Esophagus muscularis mucosa (tissue), 4 donors: ENCODE results near the gene RAB33B. TPM values are rescaled to one million over a fixed set of nuclear protein-coding genes. Genes with fewer than 3 reads are reported as not detected.
A peak's percentile ranks its signal among the peaks of the same experiment; 100 is the strongest.
"Not testable (repeated sequence)": the region's sequence is repeated elsewhere in the genome, so short reads cannot be mapped to it uniquely, and the experiment has no call there.

ENCODE experiments used
- DNase-seq: peaks from one replicate; pipeline ENCODE4 v3.0.0-alpha.2; 2017; ENCODE audit errors: extremely low spot score
- H3K27ac ChIP-seq, 4 donors: fragments of 200-600 bp; sonication (generic); replicated peaks in 1 of 4; 1 replicate in 3 of 4; 2 replicates in 1 of 4; pipeline ENCODE4 v1.5.1; 2016 to 2019; ENCODE audit warnings: mild to moderate bottlenecking in 1 of 4
- H3K27me3 ChIP-seq, 4 donors: fragments of 200-600 bp; sonication (generic); one replicate each; pipeline versions ENCODE4 v1.5.1 to v1.6.0; 2016 to 2019
- H3K36me3 ChIP-seq, 4 donors: fragments of 200-600 bp; sonication (generic); one replicate each; pipeline ENCODE4 v1.5.1; 2016 to 2019
- H3K4me1 ChIP-seq, 4 donors: fragments of 200-600 bp; sonication (generic); one replicate each; pipeline ENCODE4 v1.5.1; 2016 to 2019
- H3K4me3 ChIP-seq, 4 donors: fragments of 200-600 bp; sonication (generic); 1 replicate in 2 of 4; 2 replicates in 2 of 4; pipeline ENCODE4 v1.5.1; 2016 to 2019; ENCODE audit warnings: mild to moderate bottlenecking in 4 of 4, moderate library complexity in 1 of 4
- H3K9me3 ChIP-seq, 4 donors: fragments of 200-600 bp; sonication (generic); 1 replicate in 3 of 4; 2 replicates in 1 of 4; pipeline ENCODE4 v1.5.1; 2016 to 2019
- EP300 ChIP-seq: sonication (generic); formaldehyde crosslinking; IDR thresholded peaks from one replicate; pipeline ENCODE4 v1.6.1; 2017; ENCODE audit warnings: antibody characterized with exemption
- POLR2A ChIP-seq: fragments of 450-650 bp; IDR thresholded peaks from one replicate; pipeline ENCODE4 v1.6.1; 2017; ENCODE audit warnings: antibody characterized with exemption, moderate library complexity, mild to moderate bottlenecking, low read depth
- POLR2AphosphoS5 ChIP-seq, 2 donors: sonication (generic); formaldehyde crosslinking; IDR thresholded peaks; one replicate each; pipeline ENCODE4 v1.6.1; 2017; ENCODE audit warnings: antibody characterized with exemption in 2 of 2
- WGBS: methylation state at CpG from one replicate; pipeline ENCODE4 v1.1.5; 2018; 5-methylcytosine and 5-hydroxymethylcytosine counted together
- intact Hi-C: fragments of 100-400 bp; cut with DNase I; formaldehyde crosslinking; loops from one replicate; pipeline ENCODE4 v1.15.1; 2023
- total RNA-seq, 4 donors: library from RNA; depleted of rRNA; stranded (reverse); fragments of >200 nt; gene quantifications; one replicate each; pipeline versions ENCODE4 v1.1.0 to v1.2.1, GENCODE V29; 2016
- TF ChIP-seq, protein P1 (sequence below), 3 experiments: fragments of 200-600 bp in 2 of 3; fragments of 450-650 bp in 1 of 3; sonication (generic) in 2 of 3; IDR thresholded peaks; one replicate each; pipeline ENCODE4 v1.5.1; 2017 to 2019; ENCODE audit warnings: antibody characterized with exemption in 3 of 3, mild to moderate bottlenecking in 2 of 3, moderate library complexity in 1 of 3

RAB33B gene
- total RNA-seq, 4 donors from 2014 or later, result 10.8 to 16.1 (median 14.8) TPM

DNA sequence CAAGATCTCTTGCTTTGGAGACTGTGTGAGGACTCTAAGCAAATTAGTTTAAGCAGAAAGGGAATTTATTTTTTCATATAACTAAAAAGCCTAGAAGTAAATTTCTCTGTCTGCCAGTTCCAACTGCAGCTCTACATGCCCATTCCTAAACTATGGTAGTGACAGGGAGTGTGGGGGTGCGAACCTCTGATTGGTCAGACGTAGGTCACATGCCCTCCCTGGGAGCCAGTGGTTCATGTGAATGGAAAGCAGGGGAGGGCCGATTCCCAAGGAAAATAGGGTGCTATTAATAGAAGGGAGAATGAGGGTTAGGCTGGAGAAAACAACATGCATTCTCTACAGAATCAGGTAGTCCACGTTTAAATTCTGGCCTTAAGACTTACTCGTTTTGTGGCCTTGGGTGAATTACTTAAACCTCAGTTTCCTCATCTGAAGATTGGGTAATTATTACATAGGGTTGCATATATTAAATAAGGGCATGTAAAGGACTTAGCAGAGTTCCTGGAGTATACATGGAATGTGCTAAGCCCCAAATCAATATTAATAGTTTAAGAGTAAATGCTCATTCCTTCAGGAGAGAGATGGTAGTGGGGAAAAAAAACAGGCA lies 7.2 kb downstream of the RAB33B start:
- peak overlapping the region in 1 of 4 donors; percentile 12 for H3K27ac ChIP-seq
- WGBS, result 80% methylated on average over 5 of the region's 5 CpGs

DNA sequence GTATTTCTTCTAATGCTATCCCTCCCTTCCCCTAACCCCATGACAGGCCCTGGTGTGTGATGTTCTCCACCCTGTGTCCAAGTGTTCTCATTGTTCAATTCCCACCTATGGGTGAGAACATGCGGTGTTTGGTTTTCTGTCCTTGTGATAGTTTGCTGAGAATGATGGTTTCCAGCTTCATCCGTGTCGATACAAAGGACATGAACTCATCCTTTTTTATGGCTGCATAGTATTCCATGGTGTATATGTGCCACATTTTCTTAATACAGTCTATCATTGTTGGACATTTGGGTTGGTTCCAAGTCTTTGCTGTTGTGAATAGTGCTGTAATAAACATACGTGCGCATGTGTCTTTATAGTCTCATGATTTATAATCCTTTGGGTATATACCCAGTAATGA lies 10.6 kb downstream of the RAB33B start:
- H3K4me3 ChIP-seq, H3K27ac ChIP-seq, H3K36me3 ChIP-seq, H3K9me3 ChIP-seq, H3K27me3 ChIP-seq, DNase-seq, intact Hi-C loops: not testable (repeated sequence)
- 100% methylated on average over 5 of the region's 5 CpGs for WGBS
- H3K4me1 ChIP-seq, result peaks cover 0 to 25% (median 15%) of the 10 kb centered on the region in 4 donors

More for the DNA sequence above, 7.2 kb downstream of the RAB33B start:
- Histone ChIP-seq H3K4me1 (peaks cover 13 to 57% (median 46%) of the 10 kb centered on the region in 4 donors), H3K9me3 (no peaks in the 10 kb centered on the region), H3K27me3 (no peaks in the 10 kb centered on the region), H3K4me3 (no peak overlapping the region), H3K36me3 (peaks cover 0 to 3% (median 0%) of the 10 kb centered on the region in 4 donors)
- intact Hi-C loops, result no loop called here
- DNase-seq, result no peak
- TF ChIP-seq POLR2AphosphoS5 (IDR thresholded peaks at IDR 0.05), result no peak
- TF ChIP-seq EP300, result no peak
- TF ChIP-seq, protein P1, sequence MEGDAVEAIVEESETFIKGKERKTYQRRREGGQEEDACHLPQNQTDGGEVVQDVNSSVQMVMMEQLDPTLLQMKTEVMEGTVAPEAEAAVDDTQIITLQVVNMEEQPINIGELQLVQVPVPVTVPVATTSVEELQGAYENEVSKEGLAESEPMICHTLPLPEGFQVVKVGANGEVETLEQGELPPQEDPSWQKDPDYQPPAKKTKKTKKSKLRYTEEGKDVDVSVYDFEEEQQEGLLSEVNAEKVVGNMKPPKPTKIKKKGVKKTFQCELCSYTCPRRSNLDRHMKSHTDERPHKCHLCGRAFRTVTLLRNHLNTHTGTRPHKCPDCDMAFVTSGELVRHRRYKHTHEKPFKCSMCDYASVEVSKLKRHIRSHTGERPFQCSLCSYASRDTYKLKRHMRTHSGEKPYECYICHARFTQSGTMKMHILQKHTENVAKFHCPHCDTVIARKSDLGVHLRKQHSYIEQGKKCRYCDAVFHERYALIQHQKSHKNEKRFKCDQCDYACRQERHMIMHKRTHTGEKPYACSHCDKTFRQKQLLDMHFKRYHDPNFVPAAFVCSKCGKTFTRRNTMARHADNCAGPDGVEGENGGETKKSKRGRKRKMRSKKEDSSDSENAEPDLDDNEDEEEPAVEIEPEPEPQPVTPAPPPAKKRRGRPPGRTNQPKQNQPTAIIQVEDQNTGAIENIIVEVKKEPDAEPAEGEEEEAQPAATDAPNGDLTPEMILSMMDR (IDR thresholded peaks at IDR 0.05), result no peak
- TF ChIP-seq POLR2A, result no peak

DNA sequence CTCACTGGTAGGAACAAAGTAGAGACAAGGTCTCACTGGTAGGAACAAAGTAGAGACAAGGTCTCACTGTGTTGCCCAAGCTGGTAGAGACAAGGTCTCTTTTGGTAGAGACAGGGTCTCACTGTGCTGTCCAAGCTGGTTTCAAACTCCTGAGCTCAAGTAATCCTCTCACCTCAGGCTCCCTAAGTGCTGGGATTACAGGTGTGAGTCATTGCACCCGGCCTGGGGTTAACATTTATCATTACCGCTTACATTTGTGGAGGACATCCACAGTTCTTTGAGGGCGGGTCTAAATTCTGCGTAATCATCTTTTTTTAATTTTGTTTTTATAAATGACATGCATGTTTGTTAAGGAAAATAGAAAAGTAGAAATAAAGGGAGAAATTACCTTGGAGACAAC lies 12.0 kb downstream of the RAB33B start:
- no peak overlapping the region for H3K27ac ChIP-seq
- no peak overlapping the region for H3K4me3 ChIP-seq
- no peak for TF ChIP-seq POLR2A
- TF ChIP-seq EP300, result no peak
- TF ChIP-seq, protein P1 (IDR thresholded peaks at IDR 0.05), result no peak
- TF ChIP-seq POLR2AphosphoS5 (IDR thresholded peaks at IDR 0.05), result no peak
- intact Hi-C loops, result no loop called here
- no peaks in the 10 kb centered on the region for H3K27me3 ChIP-seq
- H3K4me1 ChIP-seq, result peaks cover 0 to 18% (median 12%) of the 10 kb centered on the region in 4 donors
- no peak for DNase-seq
- H3K9me3 ChIP-seq, result no peaks in the 10 kb centered on the region
- peaks cover 0 to 3% (median 0%) of the 10 kb centered on the region in 4 donors for H3K36me3 ChIP-seq
- 65% methylated on average over 4 of the region's 4 CpGs for WGBS

DNA sequence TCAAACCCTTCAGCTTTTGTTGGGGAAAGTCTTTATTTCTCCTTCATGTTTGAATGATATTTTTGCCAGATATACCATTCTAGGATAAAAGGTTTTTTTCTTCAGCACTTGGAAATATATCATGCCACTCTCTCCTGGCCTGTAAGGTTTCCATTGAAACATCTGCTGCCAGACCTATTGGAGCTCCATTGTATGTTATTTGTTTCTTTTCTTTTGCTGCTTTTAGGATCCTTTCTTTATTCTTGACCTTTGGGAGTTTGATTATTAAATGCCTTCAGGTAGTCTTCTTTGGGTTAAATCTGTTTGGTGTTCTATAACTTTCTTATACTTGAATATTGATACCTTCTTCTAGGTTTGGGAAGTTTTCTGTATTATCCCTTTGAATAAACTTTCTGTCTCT lies 14.8 kb downstream of the RAB33B start:
- H3K27ac ChIP-seq, H3K4me3 ChIP-seq, DNase-seq, intact Hi-C loops, H3K27me3 ChIP-seq, H3K4me1 ChIP-seq, H3K9me3 ChIP-seq: not testable (repeated sequence)
- H3K36me3 ChIP-seq, result peaks cover 5 to 13% (median 12%) of the 10 kb centered on the region in 4 donors

DNA sequence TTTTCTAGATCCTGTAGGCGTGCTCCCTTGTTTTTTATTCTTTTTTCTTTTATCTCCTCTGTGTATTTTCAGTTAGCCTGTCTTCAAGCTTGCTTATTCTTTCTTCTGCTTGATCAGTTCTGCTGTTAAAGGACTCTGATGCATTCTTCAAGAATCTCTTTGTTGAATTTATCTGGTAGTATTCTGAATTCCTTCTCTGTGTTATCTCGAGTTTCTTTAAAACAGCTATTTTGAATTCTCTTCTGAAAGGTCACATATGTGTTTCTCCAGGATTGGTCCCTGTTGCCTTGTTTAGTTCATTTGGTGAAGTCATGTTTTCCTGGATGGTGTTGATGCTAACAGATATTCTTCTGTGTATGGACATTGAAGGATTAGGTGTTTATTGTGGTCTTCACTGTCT lies 15.3 kb downstream of the RAB33B start:
- WGBS, result 82% methylated on average over 2 of the region's 2 CpGs
- TF ChIP-seq POLR2A, result no peak
- TF ChIP-seq POLR2AphosphoS5 (IDR thresholded peaks at IDR 0.05), result no peak
- TF ChIP-seq EP300, result no peak
- TF ChIP-seq, protein P1 (IDR thresholded peaks at IDR 0.05), result no peak

DNA sequence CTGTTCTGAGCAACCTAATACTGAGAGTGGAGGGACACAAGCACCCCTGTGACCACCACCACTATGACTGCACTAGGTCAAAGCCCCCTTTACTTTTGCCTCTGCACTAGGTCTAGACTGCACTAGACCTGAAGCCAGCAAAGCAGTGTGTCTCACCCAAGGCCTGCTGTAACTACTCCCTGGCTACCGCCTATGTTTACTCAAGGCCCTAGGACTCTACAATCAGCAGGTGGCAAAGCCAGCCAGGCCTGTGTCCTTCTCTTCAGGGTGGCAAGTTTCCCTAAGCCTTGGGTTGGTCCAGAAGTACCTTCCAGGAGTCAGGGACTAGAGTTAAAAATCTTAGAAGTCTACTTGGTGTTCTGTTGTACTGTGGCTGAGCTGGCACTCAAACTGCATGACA lies 15.9 kb downstream of the RAB33B start:
- DNase-seq, result no peak
- 89% methylated on average over 1 of the region's 1 CpG for WGBS
- intact Hi-C loops, result no loop called here
- Histone ChIP-seq H3K4me1 (peaks cover 0 to 6% (median 3%) of the 10 kb centered on the region in 4 donors), H3K27me3 (no peaks in the 10 kb centered on the region), H3K9me3 (no peaks in the 10 kb centered on the region), H3K4me3 (no peak overlapping the region), H3K36me3 (peaks cover 5 to 13% (median 12%) of the 10 kb centered on the region in 4 donors), H3K27ac (no peak overlapping the region)
- TF ChIP-seq POLR2AphosphoS5 (IDR thresholded peaks at IDR 0.05) (no peak), EP300 (no peak), POLR2A (no peak)
- TF ChIP-seq, protein P1 (IDR thresholded peaks at IDR 0.05), result no peak

More for the DNA sequence above, 15.3 kb downstream of the RAB33B start:
- Histone ChIP-seq H3K4me1 (peaks cover 0 to 6% (median 3%) of the 10 kb centered on the region in 4 donors), H3K4me3 (no peak overlapping the region), H3K27ac (no peak overlapping the region), H3K27me3 (no peaks in the 10 kb centered on the region), H3K36me3 (peaks cover 5 to 13% (median 12%) of the 10 kb centered on the region in 4 donors), H3K9me3 (no peaks in the 10 kb centered on the region)
- intact Hi-C loops, result no loop called here
- no peak for DNase-seq
